Breast epithelium (tissue), 3 donors: ENCODE results near the gene CABP2.

ENCODE experiments used
- CTCF ChIP-seq, 3 donors: fragments of 450-650 bp; IDR thresholded peaks; one replicate each; pipeline ENCODE4 v1.5.1; 2016 to 2017; ENCODE audit warnings: antibody characterized with exemption in 3 of 3, mild to moderate bottlenecking in 3 of 3, moderate library complexity in 3 of 3
- POLR2A ChIP-seq: fragments of 450-650 bp; IDR thresholded peaks from one replicate; pipeline ENCODE4 v1.6.1; 2016; ENCODE audit warnings: antibody characterized with exemption, mild to moderate bottlenecking, moderate library complexity

GRCh38 chr11:67544616-67545242 is 21.5 kb upstream of the CABP2 start:
- TF ChIP-seq POLR2A (no peak), CTCF (IDR thresholded peaks at IDR 0.05) (no peak)
